ENCODE results near the gene FXYD5.
"Not testable (repeated sequence)": the region's sequence is repeated elsewhere in the genome, so short reads cannot be mapped to it uniquely, and the experiment has no call there.

The FXYD5 gene

DNA sequence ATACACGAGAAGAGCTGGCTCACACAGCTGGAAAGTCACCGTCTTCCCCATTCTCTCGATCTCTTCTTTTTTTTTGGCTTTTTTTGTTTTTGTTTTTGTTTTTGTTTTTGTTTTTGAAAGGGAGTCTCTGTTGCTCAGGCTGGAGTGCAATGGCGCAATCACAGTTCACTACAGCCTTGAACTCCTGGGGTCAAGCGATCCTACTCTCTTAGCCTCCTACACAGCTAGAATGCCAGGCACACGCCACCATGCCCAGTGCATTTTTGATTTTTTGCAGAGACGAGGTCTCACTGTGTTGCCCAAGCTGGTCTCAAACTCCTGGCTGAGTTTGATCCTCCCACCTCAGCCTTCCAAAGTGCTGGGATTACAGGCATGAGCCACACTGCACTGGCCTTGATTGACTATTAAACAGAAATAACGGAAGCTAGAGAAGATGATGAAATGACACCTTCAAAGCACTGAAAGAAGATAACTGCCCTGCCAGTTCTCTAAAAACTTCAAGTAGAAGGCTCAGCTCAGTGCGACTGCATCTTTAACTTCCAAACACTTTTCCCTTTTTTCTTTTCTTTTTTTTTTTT is 34.9 kb upstream of the FXYD5 start:
- no peak for DNase-seq (ENCODE audit: low read depth, low spot score)

DNA sequence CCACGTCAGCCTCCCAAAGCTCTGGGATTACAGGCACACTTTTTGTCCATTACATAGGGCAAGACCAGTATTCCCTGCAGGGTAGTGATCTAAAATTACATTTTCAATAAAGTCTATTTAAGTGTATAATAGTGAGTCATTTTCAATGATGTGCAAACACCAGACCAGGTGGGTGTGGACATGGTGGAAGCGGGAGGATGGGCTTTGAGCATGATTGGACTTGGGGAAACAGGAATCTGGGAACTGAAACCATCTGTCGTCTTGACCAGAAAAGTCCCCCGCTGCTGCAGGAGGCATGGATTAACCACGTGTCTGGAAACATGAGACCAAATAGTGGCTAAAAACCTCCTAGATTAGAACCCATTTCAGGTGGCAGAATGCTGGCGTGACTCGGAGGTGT is 34.0 kb upstream of the FXYD5 start:
- DNase-seq (ENCODE audit: low read depth, low spot score): no peak

DNA sequence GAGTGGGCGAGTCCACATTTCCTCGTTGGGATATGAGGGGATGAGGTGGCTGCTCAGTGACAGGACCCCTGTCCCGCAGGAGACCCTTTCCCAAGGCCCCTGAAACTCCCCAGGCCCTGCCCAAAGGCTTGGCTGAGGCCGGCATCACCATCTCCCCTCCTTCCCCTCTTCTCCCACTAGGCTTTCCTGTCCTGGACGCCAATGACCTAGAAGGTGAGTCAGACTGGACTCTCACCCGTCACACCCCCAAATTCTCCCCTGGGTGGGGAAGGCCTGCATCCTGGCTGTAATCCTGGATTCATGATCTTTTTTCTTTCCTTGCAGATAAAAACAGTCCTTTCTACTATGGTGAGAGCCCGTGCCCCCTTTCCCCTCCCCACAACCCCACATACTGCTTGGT is 33.6 kb upstream of the FXYD5 start:
- DNase-seq (ENCODE audit: low read depth, low spot score): no peak

DNA sequence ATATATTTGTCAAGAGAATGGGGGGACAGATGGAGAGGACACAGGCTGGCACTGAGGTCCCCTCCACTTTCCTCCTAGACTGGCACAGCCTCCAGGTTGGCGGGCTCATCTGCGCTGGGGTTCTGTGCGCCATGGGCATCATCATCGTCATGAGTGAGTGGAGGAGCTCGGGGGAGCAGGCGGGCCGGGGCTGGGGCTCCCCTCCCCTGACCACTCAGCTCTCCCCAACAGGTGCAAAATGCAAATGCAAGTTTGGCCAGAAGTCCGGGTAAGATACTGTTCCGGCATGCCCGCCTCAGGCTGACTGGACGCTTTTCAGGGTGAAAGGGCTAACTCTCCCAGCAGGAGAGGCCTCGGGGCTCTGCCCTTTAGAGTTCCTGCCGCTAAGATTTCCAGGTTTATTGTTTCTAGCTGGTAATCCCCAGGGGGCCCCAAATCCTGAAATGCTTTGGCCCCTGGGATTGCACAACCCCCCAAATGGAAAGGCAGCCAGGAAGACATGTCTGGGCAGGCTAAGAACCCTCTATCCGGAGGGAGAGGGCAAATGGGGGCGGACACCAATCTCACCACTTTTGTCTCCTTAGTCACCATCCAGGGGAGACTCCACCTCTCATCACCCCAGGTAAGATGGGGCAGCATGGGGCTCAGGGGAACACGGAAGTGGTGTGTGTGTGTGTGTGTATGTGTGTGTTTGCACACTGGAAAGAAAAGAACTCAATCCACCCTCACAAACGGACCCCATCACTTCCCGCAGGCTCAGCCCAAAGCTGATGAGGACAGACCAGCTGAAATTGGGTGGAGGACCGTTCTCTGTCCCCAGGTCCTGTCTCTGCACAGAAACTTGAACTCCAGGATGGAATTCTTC is 31.6 kb upstream of the FXYD5 start:
- DNase-seq (ENCODE audit: low read depth, low spot score): no peak

DNA sequence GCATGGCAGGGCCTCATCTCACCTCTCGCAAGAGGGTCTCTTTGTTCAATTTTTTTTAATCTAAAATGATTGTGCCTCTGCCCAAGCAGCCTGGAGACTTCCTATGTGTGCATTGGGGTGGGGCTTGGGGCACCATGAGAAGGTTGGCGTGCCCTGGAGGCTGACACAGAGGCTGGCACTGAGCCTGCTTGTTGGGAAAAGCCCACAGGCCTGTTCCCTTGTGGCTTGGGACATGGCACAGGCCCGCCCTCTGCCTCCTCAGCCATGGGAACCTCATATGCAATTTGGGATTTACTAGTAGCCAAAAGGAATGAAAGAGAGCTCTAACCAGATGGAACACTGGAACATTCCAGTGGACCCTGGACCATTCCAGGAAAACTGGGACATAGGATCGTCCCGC is 31.0 kb upstream of the FXYD5 start:
- DNase-seq (ENCODE audit: low read depth, low spot score): no peak

DNA sequence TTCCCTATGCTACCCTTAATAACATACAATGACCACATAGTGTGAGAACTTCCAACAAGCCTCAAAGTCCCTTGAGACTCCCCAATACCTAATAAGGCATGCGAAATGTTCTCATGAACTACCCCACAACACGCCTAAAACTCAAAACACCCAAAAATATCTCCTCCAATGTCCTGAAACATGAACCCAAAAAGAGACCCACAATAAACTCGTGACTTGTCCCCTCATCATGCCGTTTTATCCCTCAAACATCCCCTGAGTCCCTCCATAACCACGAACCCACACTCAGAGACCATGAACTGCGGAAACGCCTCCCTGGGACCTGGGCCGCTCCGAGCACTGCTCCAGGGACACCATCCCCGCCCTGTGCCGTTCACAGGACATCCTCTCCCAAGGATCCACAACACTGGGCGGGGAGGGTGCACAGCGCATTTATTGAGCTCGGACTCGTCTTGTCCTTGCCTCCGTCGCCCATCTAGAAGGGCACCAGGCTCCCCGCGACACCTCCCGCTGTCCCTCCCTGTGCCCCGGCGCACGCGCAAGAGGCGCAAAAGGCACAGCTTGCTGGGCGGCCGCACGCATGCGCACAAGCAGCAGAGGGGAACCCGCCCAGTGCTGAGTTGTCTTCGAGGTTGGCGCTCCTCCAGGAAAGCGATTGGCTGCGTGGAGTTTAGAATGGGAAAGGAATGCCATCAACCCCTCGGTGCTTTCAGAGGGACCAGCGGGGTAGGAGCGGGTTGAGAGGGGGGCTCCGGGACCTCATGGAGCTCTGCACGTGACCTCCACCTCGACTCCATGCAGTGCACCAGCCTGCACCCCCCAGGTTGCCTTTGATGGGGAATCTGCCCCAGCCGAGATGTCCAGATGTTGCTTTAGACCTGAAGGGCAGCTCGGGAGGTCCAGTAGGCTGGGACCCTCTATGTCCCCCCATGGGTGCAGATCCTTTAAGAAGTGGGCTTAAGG is 30.2 kb upstream of the FXYD5 start:
- DNase-seq (ENCODE audit: low read depth, low spot score): peak; percentile 57

DNA sequence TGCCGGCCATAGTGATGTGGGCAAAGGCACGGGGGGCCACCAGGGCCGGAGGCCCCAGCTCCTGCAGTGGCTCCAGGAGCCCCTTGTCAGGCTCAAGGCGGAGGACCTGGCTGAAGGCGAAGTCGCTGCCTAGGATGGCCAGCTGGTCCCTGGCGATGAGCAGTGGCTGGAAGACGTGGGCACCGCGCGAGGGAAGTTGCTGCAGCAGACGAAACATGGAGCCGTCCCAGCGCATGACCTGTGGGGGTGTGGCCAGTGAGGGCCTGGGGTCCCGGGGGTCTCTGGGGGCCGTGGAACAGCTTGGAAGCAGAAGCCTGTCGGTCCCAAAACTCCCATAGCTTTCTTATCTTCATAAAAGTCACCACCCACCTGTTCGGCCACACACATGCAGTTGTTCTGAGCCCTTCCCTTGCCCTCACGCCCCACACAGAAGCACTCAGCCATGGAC is 29.2 kb upstream of the FXYD5 start:
- DNase-seq (ENCODE audit: low read depth, low spot score): no peak

DNA sequence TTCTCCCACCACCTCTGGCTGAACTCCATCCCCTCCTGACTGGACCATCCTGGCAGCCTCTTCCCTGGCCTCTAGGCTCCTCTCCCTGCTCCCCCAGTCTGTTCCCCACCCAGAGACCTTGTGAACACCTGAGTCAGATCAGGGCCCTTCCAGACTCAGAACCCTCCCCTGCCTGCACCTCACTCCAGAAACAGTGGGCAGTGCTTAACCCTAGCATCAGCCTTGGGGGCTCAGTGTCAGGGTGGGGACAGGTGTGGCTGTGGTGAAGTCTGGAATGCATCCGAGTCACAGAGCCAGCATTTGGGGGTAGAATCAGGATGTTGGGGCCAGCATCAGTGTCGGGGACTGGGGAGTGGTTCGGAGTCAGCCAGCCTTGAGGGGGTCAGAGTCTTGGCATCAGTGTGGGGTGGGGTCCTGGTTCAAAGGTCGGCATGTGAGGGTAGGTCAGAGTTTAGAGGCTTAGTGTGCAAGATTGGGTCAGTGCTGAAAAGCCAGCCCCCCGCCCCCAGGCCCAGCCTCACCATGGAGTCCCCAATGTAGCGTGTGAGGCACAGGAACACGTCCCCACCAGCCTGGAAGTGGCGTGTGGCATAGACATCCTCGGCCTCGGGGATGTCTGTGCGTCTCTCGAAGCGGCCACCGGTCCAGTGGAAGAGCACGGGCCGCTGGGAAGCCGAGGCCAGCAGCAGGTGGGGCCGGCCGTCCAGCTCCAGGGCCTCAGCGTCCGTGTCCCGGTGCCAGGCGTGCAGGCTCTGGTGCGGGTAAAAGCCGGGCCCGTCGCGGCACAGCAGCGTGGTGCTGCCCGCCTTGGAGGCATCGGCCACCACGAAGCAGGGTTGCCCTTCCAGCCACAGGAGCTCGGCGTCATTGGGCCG is 28.5 kb upstream of the FXYD5 start:
- no peak for DNase-seq (ENCODE audit: low read depth, low spot score)

DNA sequence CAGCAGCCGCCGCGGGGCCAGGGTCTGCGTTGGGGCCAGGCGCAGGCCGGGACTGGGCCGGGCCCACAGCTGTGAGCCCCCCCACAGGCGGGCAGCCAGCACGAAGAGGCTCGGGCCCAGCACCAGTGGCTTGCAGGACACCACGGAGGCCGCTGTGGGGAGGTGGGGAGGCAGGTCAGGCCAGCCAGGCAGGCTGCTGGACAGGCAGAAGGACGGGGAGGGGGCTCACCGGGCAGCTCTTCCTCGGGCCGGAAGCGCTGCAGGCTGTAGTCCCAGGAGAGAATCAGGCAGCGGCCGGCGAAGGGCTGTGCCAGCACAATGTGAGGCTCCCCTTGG is 27.9 kb upstream of the FXYD5 start:
- no peak for DNase-seq (ENCODE audit: low read depth, low spot score)

DNA sequence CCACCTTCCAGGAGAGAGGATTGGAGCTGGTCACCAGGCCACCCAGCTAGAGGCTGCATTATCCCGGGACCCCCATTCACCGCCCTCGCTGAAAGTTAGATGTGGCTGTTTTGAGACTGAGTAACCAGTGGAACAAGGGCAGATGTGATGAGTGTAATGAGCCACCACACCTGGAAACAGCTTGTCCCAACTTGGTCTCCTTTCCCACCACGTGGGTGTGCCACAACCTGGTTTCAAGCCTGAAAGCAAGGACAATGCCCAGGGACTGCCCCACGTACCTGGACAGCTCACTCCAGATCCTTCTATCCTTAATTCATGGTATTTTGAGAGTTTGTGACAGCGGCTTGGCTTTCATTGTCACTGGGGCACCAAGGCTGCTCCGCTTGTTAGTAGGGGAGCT is 26.7 kb upstream of the FXYD5 start:
- DNase-seq (ENCODE audit: low read depth, low spot score): no peak

DNA sequence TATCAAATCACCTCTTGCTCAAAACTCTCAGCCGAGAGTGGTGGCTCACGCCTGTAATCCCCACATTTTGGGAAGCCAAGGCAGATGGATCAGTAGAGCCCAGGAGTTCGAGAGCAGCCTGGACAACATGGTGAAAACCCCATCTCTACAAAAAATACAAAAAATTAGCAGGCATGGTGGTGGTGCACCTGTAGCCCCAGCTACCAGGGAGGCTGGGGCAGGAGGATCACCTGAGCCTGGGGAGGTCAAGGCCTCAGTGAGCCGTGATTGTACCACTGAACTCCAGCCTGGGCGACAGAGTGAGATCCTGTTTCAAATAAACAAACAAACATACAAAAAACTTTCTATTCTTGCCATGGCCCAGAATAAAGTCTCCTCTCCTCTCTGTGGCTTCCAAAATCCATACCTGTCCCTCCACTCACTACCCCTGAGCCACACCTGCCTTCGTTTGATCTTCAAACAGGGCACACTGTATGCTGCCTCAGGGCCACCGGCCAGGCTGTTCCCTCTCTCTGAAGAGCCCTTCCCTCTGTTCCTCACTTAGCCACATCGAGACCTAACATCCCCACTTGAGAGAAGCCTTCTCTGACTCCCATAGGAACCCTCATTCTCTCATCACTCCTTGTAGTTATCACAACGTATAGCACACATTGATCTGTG is 26.0 kb upstream of the FXYD5 start:
- DNase-seq (ENCODE audit: low read depth, low spot score): no peak

DNA sequence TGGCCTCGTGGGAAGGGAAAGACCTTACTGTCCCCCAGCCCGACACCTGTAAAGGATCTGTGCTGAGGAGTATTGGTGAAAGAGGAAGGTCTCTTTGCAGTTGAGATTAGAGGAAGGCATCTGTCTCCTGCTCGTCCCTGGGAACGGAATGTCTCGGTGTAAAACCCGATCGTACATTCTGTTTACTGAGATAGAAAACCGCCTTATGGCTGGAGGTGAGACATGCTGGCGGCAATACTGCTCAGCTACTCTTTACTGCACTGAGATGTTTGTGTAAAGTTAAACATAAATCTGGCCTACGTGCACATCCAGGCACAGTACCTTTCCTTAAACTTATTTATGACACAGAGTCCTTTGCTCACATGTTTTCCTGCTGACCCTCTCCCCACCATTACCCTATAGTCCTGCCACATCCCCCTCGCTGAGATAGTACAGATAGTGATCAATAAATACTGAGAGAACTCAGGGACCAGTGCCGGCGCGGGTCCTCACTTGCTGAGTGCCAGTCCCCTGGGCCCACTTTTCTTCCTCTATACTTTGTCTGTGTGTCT is 24.7 kb upstream of the FXYD5 start:
- DNase-seq (ENCODE audit: low read depth, low spot score): not testable (repeated sequence)

DNA sequence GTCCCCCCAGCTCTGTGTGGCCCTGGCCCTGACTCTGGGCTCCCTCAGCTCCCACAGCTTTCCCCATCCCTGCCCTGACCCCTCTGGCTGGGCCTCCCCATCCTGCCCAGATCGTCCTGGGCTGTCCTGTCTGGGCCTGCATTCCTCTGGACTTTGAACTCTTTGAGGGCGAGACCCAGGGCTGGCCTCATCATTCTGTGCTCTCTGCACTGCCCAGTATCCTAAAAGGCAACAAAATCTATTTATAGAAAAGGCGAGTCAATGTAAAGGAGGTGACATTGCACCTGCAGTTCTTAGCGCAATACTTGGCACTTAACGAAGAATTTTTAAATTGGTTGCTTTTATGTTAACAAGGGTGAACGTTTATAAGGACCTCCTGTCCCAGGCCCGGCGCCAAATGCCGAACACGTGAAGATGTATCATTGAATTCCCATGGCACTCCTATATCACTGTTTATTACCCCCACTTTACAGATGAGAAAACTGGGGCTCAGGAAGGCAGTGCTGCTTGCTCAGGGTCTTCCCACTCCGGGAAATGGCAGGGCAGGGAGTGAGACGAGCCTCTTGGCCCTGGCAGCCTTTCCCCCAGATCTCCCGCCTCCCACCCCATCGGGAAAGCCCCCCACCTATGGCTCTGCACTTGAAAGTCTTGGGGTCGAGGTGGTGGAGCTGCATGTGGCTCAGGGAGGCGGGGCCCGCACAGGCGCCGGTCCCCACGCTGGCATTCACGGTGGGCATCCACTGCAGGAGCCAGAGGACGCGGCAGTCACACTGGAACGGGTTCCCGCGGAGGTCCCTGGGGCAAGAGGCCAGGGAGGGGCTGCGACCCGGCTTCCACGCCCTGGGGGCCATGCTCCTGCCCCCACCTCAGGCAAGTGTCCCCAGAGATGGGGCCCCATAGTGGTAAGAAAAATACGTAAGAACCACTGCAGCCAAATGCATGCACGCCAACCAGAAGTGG is 23.5 kb upstream of the FXYD5 start:
- DNase-seq (ENCODE audit: low read depth, low spot score): no peak

DNA sequence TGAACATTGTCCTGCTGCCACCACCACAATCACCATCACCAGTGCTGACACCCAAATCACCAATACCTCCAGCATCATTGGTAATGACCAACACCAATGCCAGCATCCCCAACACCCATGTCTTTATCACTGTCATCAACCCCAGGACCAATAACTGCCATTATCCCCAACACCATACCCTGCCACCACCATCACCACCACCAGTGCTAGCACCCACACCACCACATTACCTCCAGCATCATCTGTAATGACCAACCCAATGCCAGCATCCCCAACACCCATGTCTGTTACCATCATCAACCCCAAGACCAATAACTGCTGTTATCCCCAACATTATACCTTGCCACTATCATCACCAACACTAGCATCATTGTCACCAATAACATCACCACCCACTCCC is 22.3 kb upstream of the FXYD5 start:
- DNase-seq (ENCODE audit: low read depth, low spot score): no peak

DNA sequence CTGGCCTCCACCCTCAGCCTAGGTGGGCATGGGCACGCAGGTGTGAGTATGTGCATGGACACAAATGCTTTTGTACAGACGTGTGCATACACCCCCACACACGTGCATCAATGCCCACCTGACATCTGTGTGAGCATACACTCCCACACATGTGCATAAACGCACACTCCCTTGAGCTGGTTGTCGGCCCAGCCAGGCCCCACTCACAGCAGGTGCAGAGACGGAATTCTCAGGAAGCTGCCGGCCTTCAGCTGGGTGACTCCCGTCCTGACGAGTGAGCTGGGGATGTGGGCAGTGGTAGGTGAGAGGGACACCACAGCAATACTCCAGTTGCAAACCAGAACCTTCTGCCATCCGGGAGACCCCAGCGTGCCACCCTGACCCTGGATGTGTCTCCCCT is 20.7 kb upstream of the FXYD5 start:
- DNase-seq (ENCODE audit: low read depth, low spot score): no peak

DNA sequence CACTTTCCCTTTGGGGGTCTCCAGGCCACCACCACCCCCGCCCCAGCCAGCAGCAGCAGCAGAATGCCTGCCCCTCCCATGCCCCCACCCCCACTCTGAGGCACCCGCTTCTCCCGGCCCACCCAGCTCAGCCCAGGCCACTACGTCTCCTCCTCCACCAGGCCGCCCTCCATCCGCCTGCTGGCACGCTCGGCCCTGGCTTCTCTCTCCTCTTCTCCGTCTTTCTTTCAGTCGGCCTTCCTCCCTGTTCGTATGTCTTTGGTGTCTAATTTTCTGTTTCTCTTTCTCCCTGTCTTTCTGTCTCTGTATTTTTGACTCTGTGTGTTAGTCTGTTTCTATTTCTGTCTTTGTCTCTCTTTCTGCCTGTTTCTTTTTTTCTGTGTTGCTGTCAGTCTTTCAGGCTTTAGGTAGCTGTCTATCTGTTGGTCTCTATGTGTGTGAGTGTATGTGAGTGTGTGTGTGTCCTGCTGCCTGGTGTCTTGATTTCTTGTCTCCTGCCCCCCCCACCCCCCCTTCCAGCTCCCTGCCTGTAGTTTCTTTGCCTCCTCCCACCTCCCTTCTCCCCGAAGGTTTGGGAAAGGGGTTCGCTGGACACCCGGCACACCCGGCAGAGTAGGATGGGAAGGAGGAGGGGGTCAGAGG is 19.8 kb upstream of the FXYD5 start, which contains the start of gene LGI4:
Gene LGI4, minus strand, starts transcription at position 459 of the 642 bp plus-strand sequence. Its CDS starts 379 bp downstream, at position 80.
- DNase-seq (ENCODE audit: low read depth, low spot score): no peak

DNA sequence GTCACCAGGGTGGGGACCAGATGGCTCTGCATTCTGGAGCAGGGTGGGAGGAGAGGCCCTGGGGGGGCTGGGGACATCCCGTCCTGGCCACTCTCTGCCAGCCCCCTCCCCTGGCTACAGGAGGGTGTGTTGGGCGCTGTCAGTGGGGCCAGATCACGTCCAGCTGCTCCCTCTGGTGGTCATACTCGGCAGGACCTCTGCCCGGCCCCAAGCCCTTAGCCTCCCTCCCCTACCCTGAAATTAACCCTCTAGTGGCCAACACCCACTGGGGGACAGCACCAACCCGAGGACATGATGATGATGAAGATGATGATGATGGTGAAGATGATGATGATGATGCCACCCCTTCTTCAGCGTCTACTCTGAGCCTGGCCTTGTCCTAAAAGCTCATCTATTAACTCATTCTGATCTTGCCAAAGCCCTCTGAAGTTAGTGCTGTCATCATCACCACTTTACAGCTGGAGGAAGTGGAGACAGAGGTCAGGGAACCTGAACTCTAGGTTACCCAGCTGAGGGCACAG is 19.1 kb upstream of the FXYD5 start:
- DNase-seq (ENCODE audit: low read depth, low spot score): no peak

DNA sequence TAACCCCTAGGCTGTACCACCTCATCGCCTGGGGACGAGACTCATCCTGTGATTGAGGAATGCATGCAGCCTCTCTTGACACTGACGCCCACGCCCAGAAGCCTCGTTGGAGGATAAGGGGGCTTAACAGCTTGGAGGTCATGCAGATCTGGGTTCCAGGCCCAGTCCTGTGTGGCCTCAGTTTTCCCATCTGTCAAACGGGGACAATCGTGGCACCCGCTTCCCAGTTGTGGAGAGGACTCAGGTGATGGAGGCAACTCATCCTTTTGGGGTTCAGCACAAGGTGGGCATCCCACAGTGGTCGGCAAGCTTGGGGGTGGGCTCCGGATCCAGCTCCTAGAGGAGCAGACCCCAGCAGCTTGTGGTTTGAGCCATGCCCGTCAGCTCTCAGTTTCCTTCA is 18.3 kb upstream of the FXYD5 start:
- no peak for DNase-seq (ENCODE audit: low read depth, low spot score)
